HG03460 (cell line): ENCODE results near the gene C17orf50.

ENCODE experiments used
- ATAC-seq: cut with Tn5 transposase; IDR thresholded peaks from one replicate; pipeline ENCODE4 v1.9.1; 2021; ENCODE audit not compliant: unreplicated experiment

C17orf50 gene

DNA sequence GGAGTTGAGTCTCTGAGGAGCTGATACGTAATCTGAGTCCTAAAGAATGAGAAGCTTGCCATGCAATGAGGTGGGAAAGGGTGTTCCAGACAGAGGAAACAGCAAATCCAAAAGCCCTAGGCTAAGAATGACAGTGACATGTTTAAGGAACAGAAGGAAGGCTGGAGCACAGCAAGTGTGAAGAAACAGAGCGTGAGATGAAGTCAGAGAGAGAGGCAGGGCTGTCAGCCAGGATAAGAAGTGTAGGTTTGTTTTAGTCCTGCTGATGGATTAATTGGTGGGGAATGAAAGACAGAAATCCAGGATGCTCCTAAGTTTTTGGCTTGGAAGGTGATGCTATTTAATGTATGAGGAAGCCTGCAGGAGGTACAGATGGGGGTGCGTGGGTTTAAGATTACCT lies 20.3 kb downstream of the C17orf50 start:
- ATAC-seq, result no peak

- ATAC-seq, result no peak
Measured at GRCh38 chr17:35784895-35785294, 24.2 kb downstream of the C17orf50 start.

GRCh38 chr17:35786941-35787432 lies 26.3 kb downstream of the C17orf50 start:
- no peak for ATAC-seq

GRCh38 chr17:35788477-35789368 lies 28.0 kb downstream of the C17orf50 start:
- ATAC-seq, result no peak

DNA sequence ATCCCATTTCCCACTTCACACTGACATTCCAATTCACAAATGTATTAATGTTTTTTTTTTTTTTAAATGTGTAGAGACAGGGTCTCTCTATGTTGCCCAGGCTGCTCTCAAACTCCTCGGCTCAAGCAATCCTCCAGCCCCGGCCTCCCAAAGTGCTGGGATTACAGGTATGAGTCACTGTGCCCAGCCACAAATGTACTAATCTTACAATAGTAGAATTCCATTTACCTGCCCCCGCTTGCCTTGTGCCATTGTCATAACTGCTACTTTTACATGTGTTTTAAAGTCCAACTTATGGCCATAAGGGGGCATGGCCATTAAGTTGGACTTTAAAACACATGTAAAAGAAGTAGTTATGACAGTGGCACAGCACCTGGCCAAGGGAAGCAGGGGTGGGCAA lies 30.2 kb downstream of the C17orf50 start:
- no peak for ATAC-seq

- ATAC-seq, result no peak
Measured at GRCh38 chr17:35791681-35792350, 31.1 kb downstream of the C17orf50 start.

DNA sequence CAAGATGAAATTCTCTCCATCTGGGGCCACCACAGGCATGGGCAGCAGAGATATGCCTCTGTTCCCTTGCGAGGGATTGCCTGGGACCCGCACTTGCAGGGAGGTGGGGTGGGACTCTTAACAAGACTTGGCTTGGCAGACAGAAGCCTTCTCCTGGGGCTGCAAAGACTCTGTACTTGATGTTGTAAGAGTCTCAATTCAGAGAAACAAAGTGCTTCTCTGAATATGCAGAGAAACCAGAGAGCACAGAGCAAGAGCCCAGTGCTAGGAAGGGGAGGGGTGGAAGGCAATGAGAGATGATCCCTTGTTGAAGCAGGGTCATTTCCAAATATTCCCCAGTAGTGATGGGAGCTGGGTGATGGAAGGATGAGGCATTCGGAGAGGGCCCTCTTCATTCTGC lies 32.6 kb downstream of the C17orf50 start:
- no peak for ATAC-seq

GRCh38 chr17:35795007-35795870 lies 34.6 kb downstream of the C17orf50 start, which contains the start of gene MMP28:
MMP28 (minus strand) TSS chr17:35795641; CDS start chr17:35795377, 264 bp downstream.
- ATAC-seq, result no peak

DNA sequence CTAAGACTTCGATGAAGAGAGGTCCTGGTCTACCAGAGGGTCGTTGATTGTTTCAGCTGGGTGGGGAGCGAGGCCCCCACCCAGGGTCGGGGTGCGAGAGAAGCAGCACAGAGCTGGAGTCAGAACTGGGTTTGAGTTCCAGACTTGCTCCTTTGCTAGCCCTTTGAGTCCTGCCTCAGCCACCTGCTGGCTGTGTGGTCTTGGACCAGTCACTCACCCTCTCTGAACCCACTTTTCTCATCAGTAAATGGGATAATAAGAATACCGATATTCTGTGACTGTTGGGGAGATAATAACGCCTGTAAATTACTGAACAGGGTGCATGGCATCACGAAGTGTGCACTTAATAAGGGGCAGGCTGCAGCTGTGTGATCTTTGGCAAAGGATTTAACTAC lies 35.2 kb downstream of the C17orf50 start:
- ATAC-seq, result no peak

- ATAC-seq, result no peak
Measured at GRCh38 chr17:35796942-35797341, 36.3 kb downstream of the C17orf50 start.

GRCh38 chr17:35797370-35797769 lies 36.7 kb downstream of the C17orf50 start:
- ATAC-seq, result no peak

- ATAC-seq, result no peak
Measured at GRCh38 chr17:35797918-35798317, 37.2 kb downstream of the C17orf50 start.

DNA sequence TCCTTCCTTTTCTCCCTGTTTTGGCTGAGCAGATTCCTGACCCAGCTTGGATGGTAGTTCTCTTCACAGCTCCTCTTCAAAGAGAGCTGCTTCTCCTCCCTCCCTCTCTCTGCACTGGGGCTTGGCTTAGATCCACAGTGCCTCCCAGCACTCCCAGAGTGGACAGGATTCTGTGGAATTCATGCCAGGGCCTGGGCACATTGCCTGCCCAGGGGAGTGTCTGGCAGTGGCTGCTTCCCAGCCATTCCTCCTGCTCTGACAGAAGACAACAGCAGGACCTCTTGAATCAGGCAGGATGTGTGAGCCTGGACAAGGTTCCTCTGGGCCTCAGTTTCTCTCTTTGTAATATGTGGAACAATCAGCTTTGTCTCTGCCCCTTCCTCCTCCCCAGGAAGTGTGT lies 39.3 kb downstream of the C17orf50 start:
- ATAC-seq, result no peak

DNA sequence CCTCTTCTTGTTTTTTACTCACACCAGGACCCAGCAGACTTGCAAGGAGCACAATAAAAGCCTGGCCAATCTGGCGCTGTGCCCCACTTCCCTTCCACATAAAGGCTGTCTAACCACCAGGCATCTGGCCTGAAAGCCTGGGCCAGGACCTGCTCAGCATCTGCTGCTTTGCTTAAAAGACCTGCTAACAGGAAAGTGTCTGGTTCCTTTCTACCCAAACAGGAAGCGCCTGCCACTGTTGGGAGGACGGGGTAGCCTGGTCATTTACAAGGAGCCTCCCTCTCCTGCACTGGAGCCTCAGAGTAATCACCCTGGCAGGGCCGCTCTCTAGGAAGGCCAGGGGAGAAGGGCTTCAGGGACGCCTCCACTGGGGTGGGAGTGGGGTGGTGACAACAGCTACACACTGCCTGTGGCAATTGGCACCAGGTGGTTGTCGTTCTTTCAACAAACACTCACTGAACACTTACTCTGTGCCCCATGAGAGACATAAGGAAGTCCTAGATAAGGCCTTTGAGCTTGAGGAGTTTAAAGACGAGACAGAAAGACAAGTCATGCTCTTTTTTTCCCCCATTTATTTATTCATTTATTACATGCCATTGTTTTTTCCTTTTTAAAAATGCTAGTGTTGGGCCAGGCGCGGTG lies 41.0 kb downstream of the C17orf50 start:
- no peak for ATAC-seq

DNA sequence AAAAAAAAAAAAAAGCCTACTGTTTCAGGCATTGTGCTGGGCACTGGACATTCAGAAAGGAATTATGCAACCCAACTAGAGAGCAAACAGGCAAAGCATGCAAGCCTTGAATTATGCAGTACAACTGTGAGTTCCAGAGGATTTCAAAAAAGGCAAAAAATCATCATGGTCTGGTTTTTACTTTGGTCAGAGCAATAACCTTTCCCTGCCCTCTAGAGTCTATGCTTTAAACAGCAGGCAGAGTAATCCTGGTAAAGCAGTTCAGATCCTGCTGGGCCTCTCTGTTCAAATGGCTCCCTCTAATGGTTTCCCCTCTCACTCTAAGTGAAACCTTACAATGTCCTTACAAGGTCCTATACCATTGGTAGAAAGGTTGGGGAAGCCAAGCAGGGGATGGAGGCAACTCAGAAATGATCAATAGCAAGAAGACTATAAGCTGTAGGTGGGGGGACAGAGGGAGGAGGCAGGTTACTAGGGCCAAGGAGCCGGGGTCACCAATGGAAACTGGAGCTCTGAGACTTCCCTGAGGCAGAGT lies 44.0 kb downstream of the C17orf50 start:
- ATAC-seq, result no peak

DNA sequence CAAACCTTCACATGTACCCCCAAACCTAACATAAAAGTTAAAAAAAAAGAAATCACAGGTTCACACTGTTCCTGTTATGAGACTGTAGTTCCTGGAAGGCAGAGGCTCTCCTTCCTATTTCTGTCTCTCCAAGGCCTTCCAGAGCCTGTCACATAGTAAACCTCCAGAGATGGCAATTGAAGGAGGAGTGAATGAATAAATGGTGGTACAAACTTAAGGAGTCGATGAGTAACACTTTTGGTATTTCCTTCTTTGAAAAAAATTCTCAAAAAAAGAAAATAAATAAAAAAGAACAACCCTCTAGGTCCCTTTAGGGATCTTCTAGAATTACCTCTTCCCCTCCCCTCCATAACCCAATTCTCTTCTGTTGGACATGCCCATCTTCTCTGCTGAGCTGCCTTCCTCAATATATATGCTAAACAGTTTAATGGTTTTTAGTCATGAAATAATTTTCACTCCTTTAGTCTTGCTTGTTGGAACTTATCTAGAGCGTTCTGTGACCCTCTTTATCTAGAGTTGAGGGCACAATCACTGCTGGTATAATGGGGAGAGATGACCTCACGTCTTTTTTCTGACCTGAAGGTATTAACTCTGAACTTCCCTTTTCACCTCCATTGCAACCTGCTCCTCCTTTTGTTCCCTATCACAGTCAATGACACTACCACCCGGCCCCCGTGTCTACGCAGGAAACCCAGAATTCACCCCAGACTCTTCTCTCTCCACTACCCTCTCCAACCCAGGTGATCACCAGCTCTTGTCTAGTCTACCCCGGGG lies 46.9 kb downstream of the C17orf50 start:
- no peak for ATAC-seq

- no peak for ATAC-seq
Measured at GRCh38 chr17:35808240-35808961, 47.7 kb downstream of the C17orf50 start.

GRCh38 chr17:35808962-35809854 lies 48.5 kb downstream of the C17orf50 start, which contains the start of gene TAF15:
TAF15 (plus strand) TSS chr17:35809484; CDS start chr17:35809570, 86 bp downstream.
- peak; percentile 87 for ATAC-seq
